ENCODE results near the gene SUN1.
"Not testable (repeated sequence)": the region's sequence is repeated elsewhere in the genome, so short reads cannot be mapped to it uniquely, and the experiment has no call there.

Gene SUN1

GRCh38 chr7:835485-836401 is 3.5 kb downstream of the SUN1 start:
- peak; percentile 80 to 85 for DNase-seq

- peak in 1 of 2 experiments; percentile 9 for DNase-seq
Observed at GRCh38 chr7:836429-836828, 4.2 kb downstream of the SUN1 start.

GRCh38 chr7:837001-837400 is 4.7 kb downstream of the SUN1 start:
- DNase-seq: no peak

DNA sequence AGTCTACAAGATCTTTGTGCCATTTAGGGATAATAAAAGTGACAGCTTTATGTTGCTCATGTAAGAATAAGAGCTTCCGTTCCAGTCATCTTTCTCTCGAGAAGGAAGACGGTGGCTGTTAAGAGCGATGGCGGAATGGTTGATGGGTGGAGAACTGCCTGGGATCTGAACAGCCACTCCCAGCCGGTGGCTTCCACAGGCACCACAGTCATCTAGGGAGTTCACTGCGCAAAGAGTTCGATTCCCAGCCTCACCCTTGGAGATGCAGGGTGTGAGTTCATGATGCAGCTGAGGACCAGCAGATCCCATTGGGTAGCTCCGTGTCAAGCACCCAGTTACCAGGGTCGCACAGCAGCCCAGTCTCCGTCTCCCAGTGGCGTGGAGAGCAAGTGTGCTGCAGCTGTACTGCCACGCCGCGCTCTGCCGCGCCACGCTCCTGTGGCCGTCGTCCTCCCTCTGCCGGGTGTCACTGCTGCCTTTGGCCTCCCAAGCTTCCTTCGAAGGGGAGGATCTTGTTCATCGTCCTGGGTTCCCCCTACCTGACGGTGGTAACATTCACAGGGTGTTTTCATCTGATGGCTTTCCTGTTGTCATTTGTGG is 7.8 kb downstream of the SUN1 start:
- DNase-seq: no peak

GRCh38 chr7:841943-842342 is 9.7 kb downstream of the SUN1 start:
- no peak for DNase-seq

DNA sequence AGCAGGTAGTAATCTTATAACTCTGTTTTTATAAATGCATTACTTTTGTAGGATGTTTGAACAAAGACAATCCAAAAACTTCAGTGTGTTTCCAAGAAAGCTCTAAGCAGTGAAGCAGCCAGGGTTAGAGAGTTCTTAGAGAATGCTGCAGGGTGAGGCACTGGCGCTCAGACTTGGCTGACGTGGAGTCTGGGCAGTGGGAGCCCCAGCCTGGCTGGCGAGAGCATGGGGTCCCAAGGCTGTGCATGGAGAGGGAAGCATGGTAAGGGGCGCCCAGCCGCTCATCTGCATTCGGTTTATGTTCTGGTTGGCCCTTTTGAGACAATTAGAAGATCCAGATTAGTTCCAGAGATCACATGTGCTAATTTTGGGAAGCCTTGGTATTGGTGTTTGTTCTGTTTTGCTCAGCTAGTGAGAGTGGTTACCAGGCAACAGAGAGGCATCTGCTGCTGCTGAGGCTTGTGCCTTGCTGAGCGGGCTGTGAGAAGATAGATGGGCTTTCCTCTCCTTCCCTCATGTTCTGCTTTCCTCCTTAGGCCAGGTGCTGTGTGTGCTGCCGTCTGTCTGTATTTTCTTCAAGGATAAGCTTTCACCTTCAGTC is 10.3 kb downstream of the SUN1 start:
- peak in 1 of 2 experiments; percentile 30 for DNase-seq

DNA sequence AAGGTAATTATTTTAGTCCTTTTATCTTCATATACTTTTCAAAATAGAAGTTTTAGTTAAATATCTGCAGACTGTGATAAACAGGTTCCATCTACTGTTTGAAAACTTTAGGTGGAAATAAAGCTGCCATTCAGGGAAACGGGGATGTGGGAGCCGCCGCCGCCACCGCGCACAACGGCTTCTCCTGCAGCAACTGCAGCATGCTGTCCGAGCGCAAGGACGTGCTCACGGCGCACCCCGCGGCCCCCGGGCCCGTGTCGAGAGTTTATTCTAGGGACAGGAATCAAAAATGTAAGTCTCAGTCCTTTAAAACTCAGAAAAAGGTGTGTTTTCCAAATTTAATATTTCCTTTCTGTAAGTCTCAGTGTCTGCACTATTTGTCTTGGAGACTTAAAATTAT is 11.0 kb downstream of the SUN1 start:
- no peak for DNase-seq

DNA sequence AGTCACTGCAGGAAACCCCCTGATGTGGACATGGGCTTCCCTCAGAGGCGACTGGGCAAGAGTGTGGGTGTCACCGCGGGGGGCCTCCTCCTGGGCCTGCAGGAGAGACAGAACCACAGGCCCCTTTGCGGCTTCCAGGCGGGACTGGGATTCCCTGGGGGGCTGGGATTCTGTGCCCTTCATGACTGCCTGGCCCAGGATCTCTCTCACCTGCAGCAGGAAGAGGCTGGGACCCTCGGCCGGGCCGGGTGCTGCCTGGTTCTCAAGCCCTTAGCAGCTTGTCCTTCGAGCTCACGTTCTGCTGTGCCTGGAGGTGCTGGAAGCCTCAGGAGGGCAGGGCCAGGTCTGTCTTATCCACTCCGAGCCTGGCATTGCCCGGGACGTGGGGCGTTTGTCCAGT is 11.8 kb downstream of the SUN1 start:
- no peak for DNase-seq

DNA sequence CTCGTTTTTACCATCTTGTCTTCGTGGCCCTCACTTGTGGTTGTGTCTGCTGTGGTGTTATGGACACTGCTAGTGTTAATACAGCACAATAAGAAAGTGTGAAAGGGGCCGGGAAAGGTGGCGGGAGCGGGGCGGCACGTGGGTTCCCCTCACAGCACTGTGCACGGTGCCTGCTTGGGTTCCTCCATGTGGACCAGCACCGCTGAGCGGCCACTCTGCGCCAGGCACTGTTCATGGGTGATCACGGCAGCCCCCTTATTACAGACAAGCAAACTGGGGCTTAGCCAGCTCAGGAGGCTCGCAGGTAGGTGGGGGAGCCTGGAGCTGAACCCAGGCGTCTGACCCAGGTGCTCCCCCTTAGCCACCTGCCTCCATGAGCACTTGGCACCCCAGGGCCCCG is 12.2 kb downstream of the SUN1 start:
- DNase-seq: no peak

DNA sequence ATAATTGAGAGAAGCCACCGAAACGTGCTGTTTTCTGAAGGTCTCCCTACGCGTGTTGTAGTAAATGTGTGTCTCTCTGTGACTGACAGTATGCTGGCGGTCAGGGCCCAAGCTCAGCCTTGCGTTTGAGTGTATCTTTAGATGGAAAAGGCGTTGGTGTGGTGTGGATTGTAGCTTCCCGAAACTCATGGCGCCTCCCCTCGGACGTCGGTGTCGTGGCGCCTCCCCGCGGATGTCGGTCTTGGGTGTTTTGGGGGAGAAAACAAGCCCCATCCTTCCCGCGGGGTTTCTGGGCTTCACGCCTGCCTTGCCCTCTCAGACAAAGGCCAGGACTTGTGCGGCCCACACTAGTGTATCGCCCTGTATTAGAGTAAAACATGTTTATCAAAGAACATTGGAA is 12.8 kb downstream of the SUN1 start:
- DNase-seq: no peak

DNA sequence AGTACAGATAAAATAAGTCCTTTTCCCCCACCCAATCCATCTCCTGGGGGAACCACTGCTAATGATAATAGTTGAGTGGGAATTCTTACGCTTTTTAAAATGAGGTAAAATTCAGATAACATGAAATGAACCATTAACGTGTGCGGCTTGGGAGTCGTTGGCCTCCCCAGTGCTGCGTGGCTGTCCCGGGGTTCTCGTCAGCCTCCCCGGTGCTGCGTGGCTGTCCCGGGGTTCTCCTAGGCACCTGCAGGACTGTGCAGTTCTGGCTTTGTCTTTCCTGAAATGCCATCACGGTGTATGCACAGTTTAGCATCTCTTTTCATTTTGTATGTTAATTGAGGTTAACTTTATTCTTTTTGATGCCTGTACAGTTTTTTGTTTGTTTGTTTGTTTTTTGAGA is 13.5 kb downstream of the SUN1 start:
- no peak for DNase-seq

- not testable (repeated sequence) for DNase-seq
Observed at GRCh38 chr7:846958-847650, 14.8 kb downstream of the SUN1 start.

DNA sequence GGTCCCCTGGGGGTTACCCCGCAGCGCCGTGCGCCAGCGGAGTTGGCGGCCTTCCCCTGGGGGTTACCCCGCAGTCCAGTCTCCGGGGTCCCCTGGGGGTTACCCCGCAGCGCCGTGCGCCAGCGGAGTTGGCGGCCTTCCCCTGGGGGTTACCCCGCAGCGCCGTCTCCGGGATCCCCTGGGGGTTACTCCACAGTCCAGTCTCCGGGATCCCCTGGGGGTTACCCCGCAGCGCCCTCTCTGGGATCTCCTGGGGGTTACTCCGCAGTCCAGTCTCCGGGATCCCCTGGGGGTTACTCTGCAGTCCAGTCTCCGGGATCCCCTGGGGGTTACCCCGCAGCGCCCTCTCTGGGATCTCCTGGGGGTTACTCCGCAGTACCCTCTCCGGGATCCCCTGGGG is 15.5 kb downstream of the SUN1 start:
- not testable (repeated sequence) for DNase-seq

DNA sequence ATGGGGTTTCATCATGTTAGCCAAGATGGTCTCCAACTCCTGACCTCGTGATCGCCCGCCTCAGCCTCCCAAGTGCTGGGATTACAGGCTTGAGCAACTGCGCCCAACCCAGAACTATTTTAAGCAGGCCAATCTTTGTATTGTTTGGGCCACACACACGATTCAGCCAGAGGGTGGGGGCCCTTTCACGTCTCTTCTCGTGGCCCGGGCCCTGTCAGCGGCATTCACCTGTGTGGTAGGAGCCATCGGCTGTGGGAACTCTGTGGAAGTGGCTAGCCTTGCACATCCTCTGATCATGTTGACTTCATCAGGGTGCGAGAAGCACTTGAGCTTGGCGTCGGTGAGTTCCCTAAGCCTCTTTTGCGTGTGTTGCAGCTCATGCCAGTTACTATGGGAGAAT is 16.9 kb downstream of the SUN1 start:
- DNase-seq: no peak

DNA sequence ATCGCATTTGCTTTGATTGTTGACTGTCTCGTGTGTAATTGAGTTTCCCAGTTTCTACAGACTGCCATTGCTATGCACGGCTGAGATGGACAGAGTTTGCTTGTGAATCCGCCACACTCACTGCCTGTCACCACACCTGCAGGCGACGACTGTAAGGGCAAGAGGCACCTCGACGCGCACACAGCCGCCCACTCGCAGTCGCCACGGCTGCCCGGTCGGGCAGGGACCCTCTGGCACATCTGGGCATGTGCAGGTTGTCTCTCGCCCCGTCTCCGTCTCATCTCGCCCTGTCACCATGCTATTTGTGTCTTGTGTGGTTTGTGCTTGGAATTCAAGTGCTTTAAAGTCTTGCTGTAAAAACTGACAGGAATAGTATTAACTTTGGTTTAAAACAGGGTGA is 17.5 kb downstream of the SUN1 start:
- no peak for DNase-seq

DNA sequence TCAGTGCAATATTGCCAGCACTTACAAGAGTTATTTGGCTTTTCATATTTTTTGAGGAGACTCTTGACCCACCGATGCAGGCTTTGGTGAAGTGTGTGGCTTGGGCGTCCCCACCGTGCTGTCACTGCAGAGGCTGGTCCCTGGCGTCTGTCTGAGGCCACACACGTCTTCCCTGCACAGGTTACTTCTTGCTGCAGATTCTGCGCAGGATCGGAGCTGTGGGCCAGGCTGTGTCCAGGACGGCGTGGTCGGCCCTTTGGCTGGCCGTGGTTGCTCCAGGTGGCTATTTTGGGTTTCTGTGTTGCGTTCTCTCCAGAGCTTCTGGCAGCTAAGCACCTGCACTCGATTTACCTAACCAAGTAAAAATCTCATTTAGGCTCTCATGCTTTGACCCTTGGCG is 18.9 kb downstream of the SUN1 start:
- no peak for DNase-seq

DNA sequence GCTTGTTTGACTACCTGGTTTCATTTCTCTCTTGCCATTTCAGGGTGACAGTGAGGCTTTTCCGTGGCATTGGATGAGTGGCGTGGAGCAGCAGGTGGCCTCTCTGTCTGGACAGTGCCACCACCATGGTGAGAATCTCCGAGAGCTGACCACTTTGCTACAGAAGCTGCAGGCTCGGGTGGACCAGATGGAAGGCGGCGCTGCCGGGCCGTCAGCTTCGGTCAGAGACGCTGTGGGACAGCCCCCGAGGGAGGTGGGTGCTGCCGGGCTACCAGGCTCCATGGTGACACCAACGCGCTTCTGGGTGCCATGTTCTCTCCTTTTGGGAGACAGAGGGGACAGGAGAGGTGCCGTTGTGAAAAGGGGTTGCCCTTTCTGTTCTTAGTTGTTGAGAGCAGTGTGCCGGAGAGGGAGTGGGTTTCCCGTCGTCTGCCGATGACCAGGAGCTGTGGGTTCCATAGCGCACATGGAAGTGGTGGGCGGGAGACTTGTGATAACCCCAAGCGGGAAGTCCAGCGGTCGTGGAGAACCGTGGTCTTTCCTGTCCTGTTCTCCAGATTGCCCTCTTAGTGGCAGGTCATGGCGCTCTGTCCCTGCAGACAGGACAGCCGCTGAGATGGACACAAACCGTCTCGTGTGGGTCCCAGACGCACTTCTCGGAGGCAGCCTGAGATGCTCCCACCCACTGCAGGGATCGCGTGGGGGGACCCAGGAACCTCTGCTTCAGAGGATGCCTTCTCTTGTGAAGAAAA is 21.3 kb downstream of the SUN1 start:
- DNase-seq: no peak

DNA sequence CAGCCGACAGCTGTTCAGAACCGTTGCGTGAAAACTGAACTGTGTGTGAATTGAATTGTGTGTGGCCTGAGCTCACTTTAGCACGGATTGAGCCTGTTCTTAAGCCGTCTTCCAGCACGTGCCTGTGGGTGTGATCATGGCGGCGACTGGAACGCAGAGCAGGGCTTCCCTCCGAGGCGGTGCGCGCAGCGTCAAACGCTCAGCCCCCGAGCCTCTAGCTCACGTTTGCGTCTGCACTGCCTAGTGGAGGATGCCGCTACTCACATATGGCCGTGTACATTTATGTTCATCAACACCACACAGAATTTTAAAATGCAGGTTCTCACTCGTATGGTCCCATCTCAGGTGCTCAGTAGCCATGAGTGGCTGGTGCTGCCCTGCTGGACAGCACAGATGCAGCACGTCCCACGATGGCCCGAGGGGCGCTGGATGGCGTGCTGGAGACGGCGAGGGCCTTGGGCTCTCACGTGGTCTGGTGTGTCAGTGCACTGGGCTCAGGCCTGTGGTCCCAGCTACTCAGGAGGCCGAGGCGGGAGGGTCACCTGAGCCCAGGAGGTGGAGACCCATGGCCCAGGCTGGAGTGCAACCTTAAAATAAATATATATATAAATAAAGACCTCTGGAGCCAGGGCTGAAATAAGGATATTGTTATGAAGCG is 22.0 kb downstream of the SUN1 start:
- DNase-seq: no peak

DNA sequence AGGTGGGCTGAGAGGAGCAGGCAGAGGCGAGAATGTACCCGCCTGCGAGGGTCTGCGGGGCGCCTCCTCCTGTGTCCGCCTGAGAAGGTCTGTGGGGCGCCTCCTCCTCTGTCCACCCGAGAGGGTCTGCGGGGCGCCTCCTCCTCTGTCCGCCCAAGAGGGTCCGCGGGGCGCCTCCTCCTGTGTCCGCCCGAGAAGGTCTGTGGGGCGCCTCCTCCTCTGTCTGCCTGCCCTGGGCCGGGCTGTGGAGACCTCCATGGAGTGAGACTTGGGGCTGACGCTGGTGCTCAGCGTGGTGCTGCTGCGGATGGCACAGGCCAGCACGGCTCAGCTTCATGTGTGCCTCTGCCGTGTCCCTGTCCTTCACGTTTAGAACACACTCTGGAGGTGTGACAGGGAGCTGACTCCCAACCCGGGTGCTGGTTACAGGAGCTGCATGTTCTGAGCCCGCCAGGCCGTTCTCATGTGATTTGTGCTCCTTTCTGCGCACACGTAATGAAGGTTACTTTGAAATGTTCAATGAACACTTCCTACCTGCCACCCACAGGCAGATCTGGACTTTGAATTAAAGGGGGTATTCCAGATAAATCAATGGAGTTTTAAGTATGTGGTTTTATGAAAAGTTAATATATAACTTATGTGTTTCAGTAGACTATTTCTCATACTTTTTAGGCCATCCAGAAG is 23.6 kb downstream of the SUN1 start:
- DNase-seq: no peak

GRCh38 chr7:856444-857095 is 24.3 kb downstream of the SUN1 start:
- DNase-seq: no peak

GRCh38 chr7:857661-858060 is 25.4 kb downstream of the SUN1 start:
- DNase-seq: no peak

Data from NCI-H524 (cell line).